Amniotic stem cell (primary cell): ENCODE measurements around the gene SLC31A2.
A peak's percentile ranks its signal among the peaks of the same experiment; 100 is the strongest.

Source experiments
- DNase-seq: peaks from one replicate; lab custom pipeline; 2025; lab: John Stamatoyannopoulos, UW

SLC31A2 gene

GRCh38 chr9:113186137-113186755, 35.4 kb downstream of the SLC31A2 start:
- DNase-seq, result no peak

GRCh38 chr9:113187929-113188595, 37.3 kb downstream of the SLC31A2 start:
- peak; percentile 75 for DNase-seq

GRCh38 chr9:113192455-113192854, 41.6 kb downstream of the SLC31A2 start:
- DNase-seq, result no peak

- DNase-seq, result no peak
These were observed 49.0 kb downstream of the SLC31A2 start for GRCh38 chr9:113199683-113200329.

GRCh38 chr9:113205432-113205831, 54.6 kb downstream of the SLC31A2 start:
- no peak for DNase-seq

- DNase-seq, result no peak
These were observed 55.1 kb downstream of the SLC31A2 start for GRCh38 chr9:113205861-113206260.

GRCh38 chr9:113210815-113211214, 60.0 kb downstream of the SLC31A2 start:
- DNase-seq, result no peak
